Motor neuron (in vitro differentiated cells): ENCODE data around the gene NFATC1. TPM values are rescaled to one million over a fixed set of nuclear protein-coding genes. Genes with fewer than 3 reads are reported as not detected.

Source experiments
- ATAC-seq, 8 experiments: fragments of 200-7000 bp; cut with Tn5 transposase; replicated peaks in 6 of 8; 2 replicates each; pipeline ENCODE4 v1.8.0; 2021; ENCODE audit warnings: mild to moderate bottlenecking in 8 of 8, moderate library complexity in 8 of 8
- H3K27ac ChIP-seq, 2 donors: fragments of 250-450 bp; sonication (Bioruptor Pico); 2 replicates each; pipeline ENCODE4 v1.9.0; 2021; ENCODE audit warnings: antibody characterized with exemption in 2 of 2, mild to moderate bottlenecking in 2 of 2, moderate library complexity in 1 of 2
- H3K4me1 ChIP-seq, 2 donors: fragments of 250-450 bp; sonication (Bioruptor Pico); replicated peaks in 1 of 2; 2 replicates each; pipeline ENCODE4 v1.6.1; 2021; ENCODE audit warnings: antibody characterized with exemption in 2 of 2, mild to moderate bottlenecking in 2 of 2, moderate library complexity in 1 of 2
- H3K4me3 ChIP-seq, 5 donors: fragments of 250-450 bp; sonication (Bioruptor Pico); 2 replicates each; pipeline ENCODE4 v1.9.0; 2021; ENCODE audit warnings: antibody characterized with exemption in 5 of 5, mild to moderate bottlenecking in 5 of 5, moderate library complexity in 4 of 5
- WGBS, 10 experiments: fragments of 450-650 bp; shearing (Covaris generic); methylation state at CpG; one replicate each; pipeline ENCODE4 v1.0.0; 2022; 5-methylcytosine and 5-hydroxymethylcytosine counted together
- in situ Hi-C, 9 experiments: fragments of 400-800 bp; cut with MboI; loops; one replicate each; pipeline ENCODE4 v1.15.0; 2021; ENCODE audit warnings: low sequenced_read_pairs in 9 of 9, low pct_unique_long_range_greater_than_20kb in 2 of 9; ENCODE audit not compliant: unreplicated experiment in 9 of 9
- total RNA-seq, 8 experiments: library from RNA; unstranded; fragments of 300-600 nt; gene quantifications; 2 replicates each; pipeline versions ENCODE4 v1.2.3 to v1.2.4, GENCODE V29; 2022

NFATC1 gene
- total RNA-seq, 8 experiments from 2014 or later, result 0.23 to 21.6 (median 2.3) TPM

DNA sequence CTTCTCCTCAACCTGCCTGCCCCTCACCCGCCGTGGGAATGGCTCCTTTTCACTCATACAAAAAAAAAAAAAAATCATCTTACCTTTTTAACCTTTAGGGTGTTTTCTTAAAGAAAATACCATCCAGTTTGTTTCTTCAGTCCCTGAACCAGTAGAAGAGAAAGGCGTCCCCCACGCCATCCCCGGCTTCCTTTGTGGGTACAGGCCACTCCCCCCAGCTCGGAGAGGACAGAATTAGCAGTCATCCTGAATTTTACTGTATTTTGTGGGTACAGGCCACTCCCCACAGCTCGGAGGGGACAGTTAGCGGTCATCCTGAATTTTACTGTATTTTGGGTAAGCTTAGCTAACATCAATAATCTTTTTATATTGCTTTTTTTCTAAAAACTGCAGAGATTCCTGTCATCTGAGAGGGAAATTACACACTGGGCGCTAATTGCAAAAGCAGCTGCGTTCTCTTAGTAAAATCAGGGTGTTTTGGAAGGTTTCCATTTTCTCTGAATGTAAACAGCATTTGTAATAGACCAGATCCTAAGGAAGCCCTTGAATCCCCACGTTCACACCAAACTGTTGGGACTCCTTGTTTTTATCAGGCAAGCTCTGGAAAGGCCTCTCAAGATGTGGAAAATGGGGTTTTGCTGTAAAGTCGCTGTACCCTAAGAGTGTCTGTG, 72.5 kb downstream of the NFATC1 start:
- in situ Hi-C loops, result no loop called here
- peaks cover 11 to 29% of the 10 kb centered on the region in 2 donors for H3K4me1 ChIP-seq
- H3K4me3 ChIP-seq, result no peak overlapping the region
- WGBS, 10 experiments, result 75 to 100% (median 83%) methylated on average over 2 to 7 of the region's 12 CpGs; no CpG with 5 or more reads in 3 of the 10 experiments
- H3K27ac ChIP-seq, result no peak overlapping the region
- no peak for ATAC-seq

DNA sequence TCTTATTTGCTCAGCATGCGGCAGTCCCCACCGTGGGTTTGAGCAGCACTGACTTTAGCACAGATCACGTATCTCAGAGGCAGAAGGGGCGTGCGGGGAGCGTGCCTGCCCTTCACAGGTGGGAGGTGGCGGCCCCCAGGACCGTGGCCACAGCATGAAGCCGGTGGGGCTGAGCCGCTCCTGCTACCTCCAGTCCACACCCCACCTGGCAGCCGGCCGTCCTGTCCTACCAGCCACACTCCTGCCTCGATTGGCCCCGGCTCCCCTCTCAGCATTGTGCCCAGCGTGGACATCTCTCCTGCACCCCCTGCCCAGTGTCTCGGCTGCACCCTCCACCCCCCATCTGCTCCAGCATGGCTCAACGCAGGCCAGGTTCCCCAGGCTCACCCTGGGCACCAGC, 73.6 kb downstream of the NFATC1 start:
- no peak overlapping the region for H3K4me3 ChIP-seq
- in situ Hi-C loops, result no loop called here
- ATAC-seq, result no peak
- H3K4me1 ChIP-seq, result peaks cover 11 to 29% of the 10 kb centered on the region in 2 donors
- WGBS, 10 experiments, result 60 to 98% (median 81%) methylated on average over 1 to 9 of the region's 17 CpGs; no CpG with 5 or more reads in 2 of the 10 experiments
- H3K27ac ChIP-seq, result no peak overlapping the region

DNA sequence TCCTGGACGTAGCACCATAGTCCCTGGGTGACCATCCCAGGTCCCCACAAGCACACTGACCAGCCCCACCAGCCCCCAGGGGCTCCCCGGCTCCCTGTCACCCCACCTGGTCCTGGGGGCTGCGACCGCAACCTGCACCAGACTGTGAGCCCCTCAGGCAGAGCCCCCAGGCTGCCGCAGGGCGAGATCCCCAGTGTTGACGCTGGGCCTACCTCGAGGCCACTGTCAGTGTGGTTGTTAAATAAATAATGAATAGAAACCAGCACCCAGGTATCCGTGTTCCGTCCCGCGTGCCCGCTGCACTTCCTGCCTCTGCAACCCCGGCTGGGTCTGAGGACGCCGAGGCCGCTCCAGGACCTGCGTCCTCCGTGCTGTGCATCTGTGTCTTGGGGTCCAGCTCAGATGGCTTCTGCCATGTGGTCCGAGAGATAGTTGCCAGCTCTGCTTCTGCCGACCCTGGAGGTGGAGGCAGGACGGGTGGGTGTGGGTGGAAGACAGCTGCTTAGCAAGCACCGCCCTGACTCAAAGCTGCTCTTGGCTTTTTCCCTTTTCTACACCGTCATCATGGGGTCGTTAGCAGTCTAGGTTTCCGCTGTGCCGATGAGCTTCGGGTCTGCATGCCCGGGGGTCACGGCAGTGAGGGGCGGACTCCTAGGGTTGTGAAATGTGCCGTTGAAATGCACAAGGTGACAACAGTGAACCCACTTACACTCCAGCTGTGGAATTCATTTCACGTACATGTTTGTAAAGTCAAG, 74.2 kb downstream of the NFATC1 start:
- WGBS, 10 experiments, result 83 to 90% (median 87%) methylated on average over 2 to 12 of the region's 33 CpGs; no CpG with 5 or more reads in 7 of the 10 experiments
- H3K4me1 ChIP-seq, result peaks cover 11 to 27% of the 10 kb centered on the region in 2 donors
- ATAC-seq, result no peak
- no peak overlapping the region for H3K27ac ChIP-seq
- in situ Hi-C loops, result no loop called here
- H3K4me3 ChIP-seq, result no peak overlapping the region

DNA sequence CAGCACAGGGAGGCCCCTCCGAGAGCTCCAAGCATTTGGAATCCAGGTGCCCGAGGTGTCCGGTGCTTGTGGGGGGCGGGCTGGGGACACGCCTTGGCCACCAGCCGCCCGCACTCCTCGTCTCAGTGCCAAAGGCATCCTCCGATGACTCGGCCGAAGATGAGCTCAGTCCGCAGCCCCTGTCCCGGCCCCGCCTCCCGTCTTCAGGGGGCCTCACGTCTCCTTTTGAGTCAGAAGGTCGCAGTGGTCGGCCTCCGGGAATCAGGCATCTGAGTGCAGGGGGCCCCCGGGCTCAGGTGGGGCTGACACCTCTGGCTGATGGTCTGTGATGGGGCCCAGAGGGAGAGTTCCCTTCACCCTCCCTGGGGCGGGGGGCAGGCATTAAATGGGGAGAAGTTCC, 74.8 kb downstream of the NFATC1 start:
- in situ Hi-C loops, result no loop called here
- Histone ChIP-seq H3K27ac (no peak overlapping the region), H3K4me3 (no peak overlapping the region), H3K4me1 (peaks cover 6 to 21% of the 10 kb centered on the region in 2 donors)
- peak in 2 of 8 experiments; percentile 24 to 38 for ATAC-seq
- WGBS, 10 experiments, result 47 to 80% methylated on average over 2 to 3 of the region's 21 CpGs; no CpG with 5 or more reads in 8 of the 10 experiments

DNA sequence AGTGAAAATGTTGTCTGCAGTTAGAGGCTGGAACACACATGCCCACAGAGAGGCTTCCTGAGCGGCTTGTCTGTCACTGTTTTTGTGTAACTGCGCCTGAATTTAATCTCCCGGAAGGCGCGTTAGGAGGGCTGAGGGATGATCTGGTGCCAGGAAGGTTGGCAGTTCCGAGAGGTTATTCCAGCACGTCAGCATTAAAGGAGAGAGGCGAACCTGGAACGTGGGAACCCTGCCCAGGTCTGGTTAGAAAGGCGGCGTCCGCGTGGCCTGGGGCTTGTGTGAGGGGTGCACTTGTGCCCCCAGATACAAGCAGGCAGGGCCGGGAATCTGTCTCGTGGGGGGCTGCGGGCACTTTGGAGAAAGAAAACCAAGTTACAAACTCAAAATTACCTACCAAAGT, 75.3 kb downstream of the NFATC1 start:
- 86 to 93% (median 86%) methylated on average over 3 to 13 of the region's 16 CpGs; no CpG with 5 or more reads in 6 of the 10 experiments for WGBS, 10 experiments
- Histone ChIP-seq H3K27ac (no peak overlapping the region), H3K4me3 (no peak overlapping the region), H3K4me1 (peaks cover under 1 to 16% of the 10 kb centered on the region in 2 donors)
- peak in 1 of 8 experiments; percentile 16 for ATAC-seq
- in situ Hi-C loops, result no loop called here

DNA sequence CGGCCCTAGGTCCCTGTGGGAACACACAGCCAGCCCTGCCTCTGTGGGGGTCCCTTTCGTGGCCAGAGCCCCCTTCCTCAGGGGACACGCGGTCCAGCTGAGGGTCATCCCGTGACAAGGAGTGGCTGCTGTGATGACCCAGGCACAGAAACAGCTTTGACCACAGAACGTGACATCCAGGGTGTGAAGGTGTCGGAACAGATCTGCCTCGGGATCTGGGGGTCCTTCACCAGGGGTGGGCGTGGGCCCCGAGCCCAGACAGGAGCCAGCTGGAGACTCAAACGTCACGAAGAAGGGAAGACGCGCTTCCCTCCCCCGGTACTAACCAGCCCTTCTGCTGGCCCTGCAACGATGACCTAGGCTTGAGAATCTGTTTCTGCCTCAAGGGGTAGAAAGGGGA, 75.9 kb downstream of the NFATC1 start:
- Histone ChIP-seq H3K27ac (no peak overlapping the region), H3K4me1 (peaks cover 0 to 16% of the 10 kb centered on the region in 2 donors), H3K4me3 (no peak overlapping the region)
- no peak for ATAC-seq
- WGBS, 10 experiments, result 50 to 81% (median 78%) methylated on average over 1 to 6 of the region's 16 CpGs; no CpG with 5 or more reads in 7 of the 10 experiments
- in situ Hi-C loops, result no loop called here

DNA sequence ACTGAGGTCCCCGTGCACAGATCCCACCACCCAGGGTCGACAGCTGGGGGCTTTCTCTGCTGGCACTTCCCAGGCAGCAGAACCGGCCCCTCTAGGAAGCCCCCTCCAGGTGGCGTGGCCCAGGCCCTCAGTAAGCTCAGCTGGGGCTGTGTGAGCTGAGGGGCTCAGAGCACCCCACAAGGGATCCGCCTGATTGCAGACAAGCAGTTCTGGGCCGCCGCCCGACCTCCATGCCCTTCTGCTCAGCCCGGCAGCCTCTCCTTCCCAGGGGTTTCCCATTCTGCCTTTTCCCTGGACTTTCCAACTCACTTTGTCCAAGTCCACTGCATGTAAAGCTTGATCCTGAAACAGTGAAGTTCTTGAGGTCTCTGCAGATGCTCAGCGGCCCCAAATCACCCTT, 76.4 kb downstream of the NFATC1 start:
- H3K27ac ChIP-seq, result no peak overlapping the region
- H3K4me3 ChIP-seq, result no peak overlapping the region
- H3K4me1 ChIP-seq, result peaks cover 0 to 16% of the 10 kb centered on the region in 2 donors
- WGBS, 10 experiments, result 75 to 80% methylated on average over 2 to 5 of the region's 10 CpGs; no CpG with 5 or more reads in 8 of the 10 experiments
- no peak for ATAC-seq
- in situ Hi-C loops, result no loop called here

DNA sequence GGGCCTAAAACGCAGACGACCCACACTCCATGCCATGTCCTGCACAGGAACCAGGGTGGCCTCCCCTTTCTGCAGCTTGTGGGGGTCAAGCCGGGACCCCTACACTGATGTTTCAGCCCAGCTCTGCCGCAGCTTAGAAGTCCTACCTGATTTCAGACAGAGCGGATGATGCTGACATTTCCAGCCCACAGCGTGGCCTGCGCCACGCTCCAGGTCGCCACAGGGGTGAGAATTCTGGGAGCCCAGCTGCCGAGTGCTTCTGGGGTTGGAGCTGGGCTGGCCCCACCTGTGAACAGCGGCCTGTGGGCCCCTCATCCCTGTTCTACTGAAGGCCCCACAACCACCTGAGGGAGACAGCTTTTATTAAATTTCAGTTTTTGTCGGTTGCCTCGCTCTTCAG, 77.2 kb downstream of the NFATC1 start:
- H3K4me1 ChIP-seq, result peaks cover 0 to 16% of the 10 kb centered on the region in 2 donors
- no peak overlapping the region for H3K27ac ChIP-seq
- in situ Hi-C loops, result no loop called here
- WGBS, 10 experiments, result 80 to 100% (median 96%) methylated on average over 2 to 12 of the region's 13 CpGs; no CpG with 5 or more reads in 5 of the 10 experiments
- ATAC-seq, result no peak
- H3K4me3 ChIP-seq, result no peak overlapping the region

DNA sequence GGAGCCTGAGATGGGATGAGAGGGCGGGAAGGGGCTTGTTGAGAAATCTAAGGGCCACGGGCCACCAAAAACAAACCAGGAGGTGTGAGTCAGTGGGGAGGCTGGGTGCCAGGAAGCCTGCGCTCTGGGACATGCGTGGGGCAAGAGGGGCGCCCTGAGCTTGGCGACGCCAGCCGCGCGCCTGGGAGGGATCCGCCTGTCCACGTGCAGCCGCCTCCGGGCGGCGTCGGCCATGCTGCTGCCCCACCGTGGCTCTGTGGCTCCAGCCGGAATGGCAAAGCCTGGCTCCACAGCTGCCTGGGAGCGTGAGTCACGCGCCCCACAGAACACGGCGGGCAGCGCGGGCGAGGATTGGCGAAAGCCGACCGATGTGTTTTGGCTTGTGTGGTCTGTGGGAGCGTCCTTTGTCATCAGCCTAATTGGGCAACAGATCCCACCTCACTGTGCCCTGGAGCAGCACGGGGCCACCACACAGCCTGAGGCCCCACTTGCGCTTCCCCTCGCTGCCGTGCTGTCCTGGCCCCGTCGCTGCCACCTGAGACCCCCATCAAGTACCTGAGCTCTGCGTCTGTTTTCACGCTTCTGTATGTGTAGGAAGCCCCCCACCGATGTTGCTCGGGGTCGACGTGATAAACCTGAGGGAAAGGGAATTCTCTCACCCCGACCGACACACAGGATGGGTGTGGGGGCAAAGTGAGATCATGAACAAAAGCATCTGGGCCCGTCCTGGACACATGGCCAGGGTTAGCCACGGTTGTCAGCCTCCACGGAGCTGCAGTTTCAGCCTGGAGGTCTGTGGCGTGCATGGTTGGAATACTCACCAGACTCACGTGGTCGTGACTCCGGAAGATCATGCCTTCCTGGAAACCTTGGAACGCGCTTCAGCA, 80.5 kb downstream of the NFATC1 start:
- peaks cover 0 to 4% of the 10 kb centered on the region in 2 donors for H3K4me1 ChIP-seq
- H3K27ac ChIP-seq, result no peak overlapping the region
- no peak overlapping the region for H3K4me3 ChIP-seq
- no peak for ATAC-seq
- in situ Hi-C loops, result no loop called here
- WGBS, 10 experiments, result 80 to 100% (median 94%) methylated on average over 1 to 15 of the region's 54 CpGs; no CpG with 5 or more reads in 5 of the 10 experiments

DNA sequence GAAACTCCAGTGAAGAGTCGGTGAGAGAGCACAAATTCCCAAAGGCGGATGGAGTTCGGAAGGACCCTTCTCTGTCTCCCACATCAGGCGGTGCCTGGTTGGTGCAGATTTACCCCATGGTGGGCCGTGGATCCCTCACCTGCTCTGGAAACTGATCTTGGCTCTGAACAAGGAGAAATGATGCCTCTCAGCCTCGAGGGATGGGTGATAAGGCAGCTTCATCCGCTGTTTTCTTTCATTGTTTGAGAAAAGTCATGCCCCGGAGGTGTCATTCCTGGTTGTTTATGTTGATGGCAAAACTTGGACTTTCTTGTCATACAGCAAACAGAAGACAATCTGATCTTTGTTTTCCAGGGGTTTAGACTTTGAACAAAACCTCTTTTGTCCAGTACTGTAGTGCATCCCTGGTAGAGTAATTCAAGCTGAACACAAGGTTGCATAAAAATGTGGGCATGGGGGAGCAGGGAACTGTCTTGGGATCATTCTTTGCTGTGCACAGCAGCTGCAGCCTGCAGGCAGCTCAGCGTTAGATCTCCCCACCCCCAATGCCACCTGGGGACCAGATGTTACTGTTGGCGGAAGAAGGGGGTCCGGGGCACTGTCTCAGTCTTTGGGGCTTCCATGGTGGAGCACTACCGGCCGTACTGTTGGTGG, 81.3 kb downstream of the NFATC1 start:
- 0 to 94% (median 77%) methylated on average over 1 to 6 of the region's 13 CpGs; no CpG with 5 or more reads in 2 of the 10 experiments for WGBS, 10 experiments
- in situ Hi-C loops, result no loop called here
- Histone ChIP-seq H3K27ac (no peak overlapping the region), H3K4me3 (no peak overlapping the region), H3K4me1 (peaks cover 0 to 3% of the 10 kb centered on the region in 2 donors)
- peak in 2 of 8 experiments; percentile 28 to 32 for ATAC-seq

DNA sequence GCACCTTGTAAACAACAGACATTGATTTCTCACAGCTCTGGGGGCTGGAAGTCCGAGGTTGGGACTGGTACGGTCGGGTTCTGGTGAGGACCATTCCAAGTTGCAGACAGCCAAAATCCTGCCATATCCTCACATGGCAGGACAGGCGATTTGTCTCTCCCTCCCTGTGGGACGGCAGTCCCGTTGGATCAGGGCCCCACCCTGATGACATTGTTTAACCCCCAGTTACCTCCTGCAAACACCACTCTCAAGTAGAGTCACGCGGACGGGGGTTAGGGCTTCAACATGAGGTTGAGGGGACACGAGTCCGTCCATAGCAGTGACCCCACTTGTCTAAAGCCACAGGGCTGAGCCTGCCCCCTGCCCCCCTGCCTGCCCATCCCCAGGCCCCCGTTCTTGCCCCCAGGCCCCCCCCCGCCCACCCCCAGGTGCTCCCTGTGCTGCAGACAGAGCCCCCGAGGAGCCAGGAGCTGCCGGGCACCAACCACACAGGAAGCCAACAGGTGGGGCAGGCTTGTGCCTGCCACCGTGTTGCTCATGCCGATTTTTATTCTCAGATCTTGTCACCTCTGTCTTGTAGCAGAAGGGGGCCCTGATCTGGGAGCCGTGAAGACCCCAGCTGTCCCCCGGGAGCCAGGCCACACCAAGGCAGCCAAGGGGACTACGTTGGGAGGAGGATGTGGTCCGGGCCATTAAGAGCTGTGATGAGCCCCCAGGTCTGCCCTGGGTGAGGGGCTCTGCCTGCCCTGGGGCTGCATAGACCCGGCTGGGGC, 82.2 kb downstream of the NFATC1 start:
- no peak for ATAC-seq
- H3K4me3 ChIP-seq, result no peak overlapping the region
- H3K4me1 ChIP-seq, result peaks cover 0 to 3% of the 10 kb centered on the region in 2 donors
- in situ Hi-C loops, result no loop called here
- WGBS, 10 experiments, result 20 to 100% (median 43%) methylated on average over 1 to 3 of the region's 22 CpGs; no CpG with 5 or more reads in 6 of the 10 experiments
- no peak overlapping the region for H3K27ac ChIP-seq
